ENCODE measurements around the gene EPOP.

- TF ChIP-seq, protein P1, sequence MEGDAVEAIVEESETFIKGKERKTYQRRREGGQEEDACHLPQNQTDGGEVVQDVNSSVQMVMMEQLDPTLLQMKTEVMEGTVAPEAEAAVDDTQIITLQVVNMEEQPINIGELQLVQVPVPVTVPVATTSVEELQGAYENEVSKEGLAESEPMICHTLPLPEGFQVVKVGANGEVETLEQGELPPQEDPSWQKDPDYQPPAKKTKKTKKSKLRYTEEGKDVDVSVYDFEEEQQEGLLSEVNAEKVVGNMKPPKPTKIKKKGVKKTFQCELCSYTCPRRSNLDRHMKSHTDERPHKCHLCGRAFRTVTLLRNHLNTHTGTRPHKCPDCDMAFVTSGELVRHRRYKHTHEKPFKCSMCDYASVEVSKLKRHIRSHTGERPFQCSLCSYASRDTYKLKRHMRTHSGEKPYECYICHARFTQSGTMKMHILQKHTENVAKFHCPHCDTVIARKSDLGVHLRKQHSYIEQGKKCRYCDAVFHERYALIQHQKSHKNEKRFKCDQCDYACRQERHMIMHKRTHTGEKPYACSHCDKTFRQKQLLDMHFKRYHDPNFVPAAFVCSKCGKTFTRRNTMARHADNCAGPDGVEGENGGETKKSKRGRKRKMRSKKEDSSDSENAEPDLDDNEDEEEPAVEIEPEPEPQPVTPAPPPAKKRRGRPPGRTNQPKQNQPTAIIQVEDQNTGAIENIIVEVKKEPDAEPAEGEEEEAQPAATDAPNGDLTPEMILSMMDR (IDR thresholded peaks at IDR 0.05; ENCODE audit: insufficient read depth, low read length, poor library complexity, severe bottlenecking) = no peak
- TF ChIP-seq EZH2phosphoT487 (conservative IDR thresholded peaks at IDR 0.05; ENCODE audit: low read length) = no peak
Observed at GRCh38 chr17:38715216-38715943, 40.6 kb upstream of the EPOP start.
